Measurements from ENCODE around the gene REEP1.

The REEP1 gene

GRCh38 chr2:86291328-86291662 is 46.1 kb downstream of the REEP1 start:
- DNase-seq (ENCODE audit: low read depth), result no peak
- TF ChIP-seq CTCF (IDR thresholded peaks at IDR 0.05; ENCODE audit: control insufficient read depth, extremely low read depth, insufficient read depth), result no peak
- no peak overlapping the region for H3K4me3 ChIP-seq (ENCODE audit: low read depth, low read length)

DNA sequence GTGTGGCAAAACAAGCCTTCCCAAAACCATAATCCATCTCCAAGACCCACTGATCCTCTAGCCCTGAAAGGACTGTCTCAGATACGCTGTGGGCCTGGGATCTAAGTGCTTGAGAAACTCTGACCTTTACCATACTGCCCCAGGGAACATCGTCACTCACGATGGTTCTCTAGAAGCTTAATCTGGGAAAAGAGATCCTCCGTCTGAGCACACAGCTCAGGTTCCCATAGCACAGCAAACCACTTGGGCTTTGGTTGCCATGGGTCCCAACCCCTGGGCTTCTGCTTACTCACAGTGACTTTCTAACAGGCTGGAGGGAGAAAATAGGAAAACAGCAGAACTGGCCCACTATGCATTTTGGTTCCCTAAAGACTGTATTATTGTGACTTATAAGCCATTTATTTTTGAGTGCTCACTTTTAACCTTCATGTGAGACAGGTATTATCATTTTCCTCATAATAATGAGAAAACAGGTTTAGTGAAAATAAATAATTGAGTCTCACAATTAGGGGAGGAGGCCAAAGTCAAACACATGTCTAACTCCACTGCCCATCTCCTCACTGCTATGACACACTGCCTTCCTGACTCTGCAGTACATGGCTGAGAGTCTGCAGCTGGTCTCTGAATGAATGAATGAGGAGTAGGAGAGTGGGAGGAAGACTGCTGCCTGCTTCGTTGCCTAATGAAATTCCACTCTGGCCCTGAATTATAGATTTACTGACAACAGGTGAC is 46.7 kb downstream of the REEP1 start:
- no peak for TF ChIP-seq CTCF (IDR thresholded peaks at IDR 0.05; ENCODE audit: control insufficient read depth, extremely low read depth, insufficient read depth)
- DNase-seq (ENCODE audit: low read depth), result no peak
- H3K4me3 ChIP-seq (ENCODE audit: low read depth, low read length), result no peak overlapping the region

DNA sequence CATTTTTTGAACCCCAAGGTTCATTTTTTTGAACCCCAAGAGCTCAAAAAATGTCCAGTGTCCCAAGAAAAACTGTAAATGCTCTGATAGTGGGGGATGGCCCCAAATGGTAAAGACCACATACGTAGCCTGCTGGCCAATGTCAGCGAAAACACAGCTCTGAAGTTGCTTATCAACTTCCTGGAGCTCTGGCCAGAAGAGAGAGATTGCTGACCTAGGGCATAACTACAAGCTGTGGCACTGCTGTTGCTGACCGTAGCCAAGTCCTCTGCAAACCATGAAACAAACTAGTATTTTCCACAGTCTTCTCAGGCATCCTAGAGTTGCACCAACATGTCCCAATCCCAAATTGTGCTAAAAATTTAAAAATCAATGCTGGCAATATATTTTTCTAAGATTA is 50.9 kb downstream of the REEP1 start:
- DNase-seq (ENCODE audit: low read depth), result no peak
- no peak overlapping the region for H3K4me3 ChIP-seq (ENCODE audit: low read depth, low read length)
- no peak for TF ChIP-seq CTCF (IDR thresholded peaks at IDR 0.05; ENCODE audit: control insufficient read depth, extremely low read depth, insufficient read depth)

DNA sequence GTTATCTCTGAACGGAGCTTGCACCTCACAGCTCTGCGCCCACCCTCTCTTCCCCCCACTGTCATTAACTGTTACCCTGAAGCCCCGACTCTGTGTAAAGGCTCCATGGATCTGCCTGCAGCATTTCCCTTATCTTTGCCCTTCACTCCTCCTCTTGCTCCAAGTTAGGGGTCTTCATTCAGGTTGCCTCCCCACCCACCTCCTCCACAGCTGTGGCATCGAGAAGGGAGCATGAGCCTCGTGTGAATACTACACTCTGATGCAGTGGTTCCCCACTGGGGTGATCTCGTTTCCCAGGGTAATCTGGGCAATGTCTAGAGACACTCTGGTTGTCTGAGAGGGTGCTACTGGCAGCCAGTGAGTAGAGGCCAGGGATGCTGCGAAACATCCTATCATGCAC is 51.4 kb downstream of the REEP1 start:
- no peak overlapping the region for H3K4me3 ChIP-seq (ENCODE audit: low read depth, low read length)
- no peak for TF ChIP-seq CTCF (IDR thresholded peaks at IDR 0.05; ENCODE audit: control insufficient read depth, extremely low read depth, insufficient read depth)
- no peak for DNase-seq (ENCODE audit: low read depth)

DNA sequence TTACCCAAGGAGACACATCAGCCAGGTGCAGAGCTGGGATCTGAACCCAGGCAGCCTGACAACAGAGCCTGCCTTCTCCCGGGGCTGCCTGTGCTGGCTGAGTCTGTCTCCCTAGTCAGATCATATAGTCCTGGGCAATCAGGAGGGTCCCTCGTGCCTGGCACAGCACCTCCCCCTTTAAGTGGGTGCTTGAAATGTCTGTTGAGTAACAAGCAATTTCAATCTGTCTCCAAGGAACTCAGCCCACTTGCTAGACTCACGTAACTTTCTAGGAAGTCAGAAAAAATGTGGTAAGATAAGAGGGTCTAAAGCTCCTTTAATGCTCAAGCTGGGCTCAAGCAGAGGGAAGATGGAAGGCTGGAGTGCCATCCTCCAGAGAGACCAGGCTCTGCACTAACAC is 51.9 kb downstream of the REEP1 start:
- TF ChIP-seq CTCF (IDR thresholded peaks at IDR 0.05; ENCODE audit: control insufficient read depth, extremely low read depth, insufficient read depth), result no peak
- no peak overlapping the region for H3K4me3 ChIP-seq (ENCODE audit: low read depth, low read length)
- DNase-seq (ENCODE audit: low read depth), result no peak

DNA sequence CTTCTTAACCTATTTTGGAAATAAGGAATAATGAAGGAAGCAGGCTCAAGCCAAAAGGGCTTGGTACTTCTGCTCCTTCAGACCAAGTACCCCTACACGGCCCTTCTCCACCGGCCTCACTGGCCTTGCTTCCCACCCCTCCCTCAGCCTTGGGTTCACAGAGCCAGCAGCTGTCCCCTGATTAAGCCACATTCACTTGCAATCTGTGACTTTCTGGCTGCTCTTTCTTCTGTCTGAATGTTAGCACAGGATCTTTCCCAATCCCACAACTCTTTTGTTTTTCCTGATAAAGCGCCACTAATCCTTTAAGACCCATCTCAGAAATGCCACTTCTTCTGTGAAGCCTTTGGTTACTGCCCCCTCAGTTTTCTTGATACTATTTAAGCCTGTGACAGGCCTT is 52.4 kb downstream of the REEP1 start:
- TF ChIP-seq CTCF (IDR thresholded peaks at IDR 0.05; ENCODE audit: control insufficient read depth, extremely low read depth, insufficient read depth), result no peak
- no peak for DNase-seq (ENCODE audit: low read depth)
- no peak overlapping the region for H3K4me3 ChIP-seq (ENCODE audit: low read depth, low read length)

GRCh38 chr2:86284401-86284841 is 53.0 kb downstream of the REEP1 start:
- no peak overlapping the region for H3K4me3 ChIP-seq (ENCODE audit: low read depth, low read length)
- no peak for DNase-seq (ENCODE audit: low read depth)
- TF ChIP-seq CTCF (IDR thresholded peaks at IDR 0.05; ENCODE audit: control insufficient read depth, extremely low read depth, insufficient read depth), result no peak
